K562 (cell line): ENCODE results near the gene IFT27. TPM values are rescaled to one million over a fixed set of nuclear protein-coding genes. Genes with fewer than 3 reads are reported as not detected.

Experiments used
- ATF1 ChIP-seq, 2 experiments: fragments of 450-650 bp in 1 of 2; IDR thresholded peaks; 2 replicates each; pipeline ENCODE4 v1.6.1; 2016; ENCODE audit warnings: missing compliant biosample characterization in 1 of 2, missing genetic modification characterization in 1 of 2
- CREM ChIP-seq: IDR thresholded peaks from 2 replicates; pipeline ENCODE4 v1.6.1; 2014; ENCODE audit warnings: antibody characterized with exemption, low read depth
- CXXC5 ChIP-seq: fragments of 250-450 bp; sonication (Bioruptor Pico); IDR thresholded peaks from 2 replicates; pipeline ENCODE4 v1.8.0; 2022; ENCODE audit warnings: inconsistent platforms, mild to moderate bottlenecking, moderate library complexity
- ELF1 ChIP-seq: fragments of 200-800 bp; sonication (Bioruptor generic); IDR thresholded peaks from 2 replicates; pipeline ENCODE4 v1.6.1; 2016; ENCODE audit warnings: missing genetic modification characterization, missing compliant biosample characterization
- GATAD2A ChIP-seq: fragments of 450-650 bp; IDR thresholded peaks from 2 replicates; pipeline ENCODE4 v1.6.1; 2017
- NRF1 ChIP-seq, 2 experiments: fragments of 450-650 bp; IDR thresholded peaks in 1 of 2; conservative IDR thresholded peaks in 1 of 2; 2 replicates each; pipeline ENCODE4 v1.6.1; 2014; ENCODE audit warnings: mild to moderate bottlenecking in 2 of 2
- PURB ChIP-seq: sonication (generic); formaldehyde crosslinking; IDR thresholded peaks from 2 replicates; pipeline ENCODE4 v1.9.0; 2021; ENCODE audit warnings: low read depth, mild to moderate bottlenecking, missing genetic modification reagents
- RAD51 ChIP-seq: fragments of 450-650 bp; IDR thresholded peaks from 2 replicates; pipeline ENCODE4 v1.7.1; 2016; ENCODE audit warnings: low read depth, mild to moderate bottlenecking, borderline replicate concordance
- RBM15 ChIP-seq: fragments of 200-400 bp; formaldehyde crosslinking; IDR thresholded peaks from 2 replicates; pipeline ENCODE4 v1.6.1; 2018; ENCODE audit warnings: mild to moderate bottlenecking, low read length, moderate library complexity; ENCODE audit not compliant: insufficient read depth
- YBX1 ChIP-seq: fragments of 450-650 bp; IDR thresholded peaks from 2 replicates; pipeline ENCODE4 v1.7.1; 2016; ENCODE audit warnings: mild to moderate bottlenecking
- ZNF12 ChIP-seq: sonication (generic); formaldehyde crosslinking; IDR thresholded peaks from 2 replicates; pipeline ENCODE4 v1.4.0; 2020; ENCODE audit warnings: mild to moderate bottlenecking, missing genetic modification reagents
- ZNF143 ChIP-seq: sonication (generic); formaldehyde crosslinking; IDR thresholded peaks from 2 replicates; pipeline ENCODE4 v1.9.0; 2022; ENCODE audit warnings: mild to moderate bottlenecking, missing genetic modification reagents
- ZNF212 ChIP-seq: fragments of 450-650 bp; formaldehyde crosslinking; IDR thresholded peaks from 2 replicates; pipeline ENCODE4 v1.4.0; 2020; ENCODE audit warnings: mild to moderate bottlenecking
- ZNF77 ChIP-seq: fragments of 250-450 bp; sonication (Bioruptor Pico); IDR thresholded peaks from 2 replicates; pipeline ENCODE4 v1.5.0; 2020
- polyA plus RNA-seq, 8 experiments: library from polyadenylated mRNA; depleted of rRNA in 4 of 8; stranded (reverse) in 5 of 8; unstranded in 3 of 8; fragments of >200 nt; fragmentation: Nextera tagmentation in 2 of 8; fragmentation: Illumina TruSeq in 1 of 8; extraction: Ambion mirVana in 2 of 8; extraction: Trizol in 1 of 8; gene quantifications; 2 replicates each; pipeline versions ENCODE4 v1.2.1 to v1.2.3, GENCODE V29; 2011 to 2014; ENCODE audit warnings: inconsistent platforms in 1 of 8, missing spikeins in 1 of 8
- total RNA-seq, 7 experiments: library from RNA; depleted of rRNA in 6 of 7; stranded (reverse); fragments of >200 nt in 6 of 7; fragmentation: Illumina TruSeq in 2 of 7; extraction: Trizol in 2 of 7; gene quantifications; 2 replicates each; pipeline versions ENCODE4 v1.2.1 to v1.2.3, GENCODE V29; 2011 to 2021; ENCODE audit warnings: low replicate concordance in 1 of 7
- TF ChIP-seq, protein P1 (sequence below): sonication (generic); formaldehyde crosslinking; IDR thresholded peaks from 2 replicates; pipeline ENCODE4 v1.9.0; 2022; ENCODE audit warnings: mild to moderate bottlenecking, missing genetic modification reagents
- TF ChIP-seq, protein P2 (sequence below): sonication (generic); formaldehyde crosslinking; IDR thresholded peaks from 2 replicates; pipeline ENCODE4 v1.5.0; 2020; ENCODE audit warnings: missing genetic modification reagents
- TF ChIP-seq, protein P3 (sequence below): fragments of 250-450 bp; sonication (Bioruptor Pico); IDR thresholded peaks from 2 replicates; pipeline ENCODE4 v1.5.0; 2020; ENCODE audit warnings: mild to moderate bottlenecking, borderline replicate concordance
- TF ChIP-seq, protein P4 (sequence below): fragments of 450-650 bp; IDR thresholded peaks from 2 replicates; pipeline ENCODE4 v1.6.1; 2018; ENCODE audit not compliant: partially characterized antibody

Gene IFT27
- total and polyA plus RNA-seq, 9 of the 15 experiments (the other 6 are each of a cell fraction or from before 2014, with no cell fraction given) = 0.01 to 1.4 (median 0.14) TPM; not detected in 1

DNA sequence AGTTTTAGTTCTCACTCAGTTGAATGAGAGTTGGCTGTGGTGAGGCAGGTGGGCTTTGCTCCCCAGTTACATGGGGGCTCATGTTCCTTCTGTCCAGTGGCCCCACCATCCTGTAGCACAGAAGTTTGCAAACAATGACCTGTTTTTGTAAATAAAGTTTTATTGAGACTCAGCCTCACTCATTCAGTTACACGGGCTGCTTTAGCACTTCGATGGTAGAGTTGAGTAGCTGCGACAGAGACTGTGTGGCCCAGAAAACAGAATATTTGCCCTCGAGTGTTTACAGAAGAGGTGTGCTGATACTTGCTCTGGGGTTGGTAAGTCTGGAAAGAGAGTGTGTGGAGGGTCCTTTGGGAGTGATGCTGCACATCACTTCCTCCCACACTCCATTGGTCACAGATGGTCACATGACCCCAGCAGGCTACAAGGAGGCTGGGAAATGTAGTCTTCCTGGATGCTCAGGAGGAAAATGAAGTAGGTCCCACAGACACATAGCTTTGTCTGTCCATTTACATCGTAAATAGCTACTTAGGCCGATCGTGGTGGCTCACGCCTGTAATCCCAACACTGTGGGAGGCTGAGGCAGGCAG, 34.6 kb downstream of the IFT27 start (continued):
- no peak for TF ChIP-seq ZNF12 (CRISPR knock-in tag)
- TF ChIP-seq, protein P1, sequence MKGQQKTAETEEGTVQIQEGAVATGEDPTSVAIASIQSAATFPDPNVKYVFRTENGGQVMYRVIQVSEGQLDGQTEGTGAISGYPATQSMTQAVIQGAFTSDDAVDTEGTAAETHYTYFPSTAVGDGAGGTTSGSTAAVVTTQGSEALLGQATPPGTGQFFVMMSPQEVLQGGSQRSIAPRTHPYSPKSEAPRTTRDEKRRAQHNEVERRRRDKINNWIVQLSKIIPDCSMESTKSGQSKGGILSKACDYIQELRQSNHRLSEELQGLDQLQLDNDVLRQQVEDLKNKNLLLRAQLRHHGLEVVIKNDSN (CRISPR knock-in tag) = peak; percentile 90
- TF ChIP-seq ELF1 (tag) = peak; percentile 21; the same call in 1 of the 2 replicates
- TF ChIP-seq, protein P2, sequence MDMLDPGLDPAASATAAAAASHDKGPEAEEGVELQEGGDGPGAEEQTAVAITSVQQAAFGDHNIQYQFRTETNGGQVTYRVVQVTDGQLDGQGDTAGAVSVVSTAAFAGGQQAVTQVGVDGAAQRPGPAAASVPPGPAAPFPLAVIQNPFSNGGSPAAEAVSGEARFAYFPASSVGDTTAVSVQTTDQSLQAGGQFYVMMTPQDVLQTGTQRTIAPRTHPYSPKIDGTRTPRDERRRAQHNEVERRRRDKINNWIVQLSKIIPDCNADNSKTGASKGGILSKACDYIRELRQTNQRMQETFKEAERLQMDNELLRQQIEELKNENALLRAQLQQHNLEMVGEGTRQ = peak; percentile 94
- TF ChIP-seq NRF1 (conservative IDR thresholded peaks at IDR 0.05 in 1 of 2, IDR thresholded peaks at IDR 0.05 in 1 of 2) = 0 out of 4 replicates have a peak, but pooled peaks of 1 of the 2 experiments have one; percentile 11
- TF ChIP-seq ZNF143 (CRISPR knock-in tag) = peak; percentile 80
- no peak for TF ChIP-seq GATAD2A
- TF ChIP-seq, protein P3, sequence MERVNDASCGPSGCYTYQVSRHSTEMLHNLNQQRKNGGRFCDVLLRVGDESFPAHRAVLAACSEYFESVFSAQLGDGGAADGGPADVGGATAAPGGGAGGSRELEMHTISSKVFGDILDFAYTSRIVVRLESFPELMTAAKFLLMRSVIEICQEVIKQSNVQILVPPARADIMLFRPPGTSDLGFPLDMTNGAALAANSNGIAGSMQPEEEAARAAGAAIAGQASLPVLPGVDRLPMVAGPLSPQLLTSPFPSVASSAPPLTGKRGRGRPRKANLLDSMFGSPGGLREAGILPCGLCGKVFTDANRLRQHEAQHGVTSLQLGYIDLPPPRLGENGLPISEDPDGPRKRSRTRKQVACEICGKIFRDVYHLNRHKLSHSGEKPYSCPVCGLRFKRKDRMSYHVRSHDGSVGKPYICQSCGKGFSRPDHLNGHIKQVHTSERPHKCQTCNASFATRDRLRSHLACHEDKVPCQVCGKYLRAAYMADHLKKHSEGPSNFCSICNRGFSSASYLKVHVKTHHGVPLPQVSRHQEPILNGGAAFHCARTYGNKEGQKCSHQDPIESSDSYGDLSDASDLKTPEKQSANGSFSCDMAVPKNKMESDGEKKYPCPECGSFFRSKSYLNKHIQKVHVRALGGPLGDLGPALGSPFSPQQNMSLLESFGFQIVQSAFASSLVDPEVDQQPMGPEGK (CRISPR knock-in tag) = no peak
- TF ChIP-seq, protein P4, sequence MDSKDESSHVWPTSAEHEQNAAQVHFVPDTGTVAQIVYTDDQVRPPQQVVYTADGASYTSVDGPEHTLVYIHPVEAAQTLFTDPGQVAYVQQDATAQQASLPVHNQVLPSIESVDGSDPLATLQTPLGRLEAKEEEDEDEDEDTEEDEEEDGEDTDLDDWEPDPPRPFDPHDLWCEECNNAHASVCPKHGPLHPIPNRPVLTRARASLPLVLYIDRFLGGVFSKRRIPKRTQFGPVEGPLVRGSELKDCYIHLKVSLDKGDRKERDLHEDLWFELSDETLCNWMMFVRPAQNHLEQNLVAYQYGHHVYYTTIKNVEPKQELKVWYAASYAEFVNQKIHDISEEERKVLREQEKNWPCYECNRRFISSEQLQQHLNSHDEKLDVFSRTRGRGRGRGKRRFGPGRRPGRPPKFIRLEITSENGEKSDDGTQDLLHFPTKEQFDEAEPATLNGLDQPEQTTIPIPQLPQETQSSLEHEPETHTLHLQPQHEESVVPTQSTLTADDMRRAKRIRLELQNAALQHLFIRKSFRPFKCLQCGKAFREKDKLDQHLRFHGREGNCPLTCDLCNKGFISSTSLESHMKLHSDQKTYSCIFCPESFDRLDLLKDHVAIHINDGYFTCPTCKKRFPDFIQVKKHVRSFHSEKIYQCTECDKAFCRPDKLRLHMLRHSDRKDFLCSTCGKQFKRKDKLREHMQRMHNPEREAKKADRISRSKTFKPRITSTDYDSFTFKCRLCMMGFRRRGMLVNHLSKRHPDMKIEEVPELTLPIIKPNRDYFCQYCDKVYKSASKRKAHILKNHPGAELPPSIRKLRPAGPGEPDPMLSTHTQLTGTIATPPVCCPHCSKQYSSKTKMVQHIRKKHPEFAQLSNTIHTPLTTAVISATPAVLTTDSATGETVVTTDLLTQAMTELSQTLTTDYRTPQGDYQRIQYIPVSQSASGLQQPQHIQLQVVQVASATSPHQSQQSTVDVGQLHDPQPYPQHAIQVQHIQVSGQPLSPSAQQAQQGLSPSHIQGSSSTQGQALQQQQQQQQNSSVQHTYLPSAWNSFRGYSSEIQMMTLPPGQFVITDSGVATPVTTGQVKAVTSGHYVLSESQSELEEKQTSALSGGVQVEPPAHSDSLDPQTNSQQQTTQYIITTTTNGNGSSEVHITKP = no peak
- TF ChIP-seq ZNF212 (CRISPR knock-in tag) = no peak
- no peak for TF ChIP-seq ATF1 (CRISPR knock-in tag; IDR thresholded peaks at IDR 0.05)
- TF ChIP-seq ATF1 (tag; IDR thresholded peaks at IDR 0.05) = peak; percentile 57
- TF ChIP-seq ZNF77 (CRISPR knock-in tag) = no peak
- no peak for TF ChIP-seq CXXC5 (CRISPR knock-in tag)
- peak; percentile 58 for TF ChIP-seq CREM
- TF ChIP-seq PURB (CRISPR knock-in tag) = no peak
- peak; percentile 91 for TF ChIP-seq RAD51
- TF ChIP-seq RBM15 = no peak
- TF ChIP-seq YBX1 = no peak
